KMS-11 (cell line): ENCODE measurements around the gene RNF145.
"Not testable (repeated sequence)": the region's sequence is repeated elsewhere in the genome, so short reads cannot be mapped to it uniquely, and the experiment has no call there.

ENCODE experiments used
- H2AFZ ChIP-seq: fragments of 200-600 bp; sonication (generic); 2 replicates; pipeline ENCODE4 v1.6.1; 2016; ENCODE audit warnings: antibody characterized with exemption, mixed run types, low read depth
- H3K27ac ChIP-seq: fragments of 200-600 bp; sonication (generic); 2 replicates; pipeline ENCODE4 v1.6.1; 2016; ENCODE audit warnings: mild to moderate bottlenecking, mixed run types
- H3K27me3 ChIP-seq: fragments of 200-600 bp; sonication (generic); 2 replicates; pipeline ENCODE4 v1.6.1; 2017; ENCODE audit warnings: mild to moderate bottlenecking, low read depth, mixed run types, moderate library complexity; ENCODE audit not compliant: insufficient read depth
- H3K36me3 ChIP-seq: fragments of 200-600 bp; sonication (generic); 2 replicates; pipeline ENCODE4 v1.6.1; 2017; ENCODE audit warnings: mild to moderate bottlenecking, mixed run types; ENCODE audit not compliant: insufficient read depth
- H3K4me1 ChIP-seq: fragments of 200-600 bp; sonication (generic); 2 replicates; pipeline ENCODE4 v1.6.1; 2016; ENCODE audit warnings: mild to moderate bottlenecking, low read depth, mixed run types; ENCODE audit not compliant: poor library complexity, severe bottlenecking
- H3K4me2 ChIP-seq: fragments of 200-600 bp; sonication (generic); 2 replicates; pipeline ENCODE4 v1.7.0; 2016; ENCODE audit warnings: mild to moderate bottlenecking, mixed run types
- H3K4me3 ChIP-seq: fragments of 200-600 bp; sonication (generic); IDR thresholded peaks from 2 replicates; pipeline ENCODE4 v1.6.1; 2017; ENCODE audit warnings: low read depth, low read length, mixed read lengths; ENCODE audit not compliant: insufficient read depth
- H3K79me2 ChIP-seq: fragments of 200-600 bp; sonication (generic); 2 replicates; pipeline ENCODE4 v1.6.1; 2016; ENCODE audit warnings: low read depth, mixed run types; ENCODE audit not compliant: insufficient read depth
- H3K9ac ChIP-seq: fragments of 200-600 bp; sonication (generic); 2 replicates; pipeline ENCODE4 v1.6.1; 2016; ENCODE audit warnings: mild to moderate bottlenecking, mixed run types
- H4K20me1 ChIP-seq: fragments of 200-600 bp; sonication (generic); 2 replicates; pipeline ENCODE4 v1.6.1; 2016; ENCODE audit warnings: mild to moderate bottlenecking, mixed run types; ENCODE audit not compliant: insufficient read depth
- CTCF ChIP-seq: fragments of 200-600 bp; sonication (generic); conservative IDR thresholded peaks from 2 replicates; pipeline ENCODE4 v1.6.1; 2017; ENCODE audit warnings: low read depth, mild to moderate bottlenecking, antibody characterized with exemption, low read length, moderate library complexity, mixed read lengths

Gene RNF145

GRCh38 chr5:159163027-159163700, 46.2 kb downstream of the RNF145 start:
- Histone ChIP-seq H3K4me2 (no peak overlapping the region), H3K36me3 (no peaks in the 10 kb centered on the region), H3K79me2 (no peaks in the 10 kb centered on the region), H3K27ac (no peak overlapping the region), H4K20me1 (no peaks in the 10 kb centered on the region), H3K27me3 (no peaks in the 10 kb centered on the region), H3K9ac (no peak overlapping the region), H3K4me3 (no peak overlapping the region), H2AFZ (no peak overlapping the region), H3K4me1 (no peaks in the 10 kb centered on the region)
- TF ChIP-seq CTCF = no peak

GRCh38 chr5:159161361-159162214, 47.8 kb downstream of the RNF145 start:
- H3K4me2 ChIP-seq = no peak overlapping the region
- H2AFZ ChIP-seq = no peak overlapping the region
- no peaks in the 10 kb centered on the region for H3K27me3 ChIP-seq
- no peak overlapping the region for H3K27ac ChIP-seq
- no peaks in the 10 kb centered on the region for H3K79me2 ChIP-seq
- H3K4me1 ChIP-seq = peaks cover 6% of the 10 kb centered on the region
- H3K9ac ChIP-seq = no peak overlapping the region
- TF ChIP-seq CTCF = no peak
- no peaks in the 10 kb centered on the region for H4K20me1 ChIP-seq
- H3K36me3 ChIP-seq = no peaks in the 10 kb centered on the region
- no peak overlapping the region for H3K4me3 ChIP-seq

GRCh38 chr5:159158553-159159091, 50.7 kb downstream of the RNF145 start:
- H4K20me1 ChIP-seq, H3K79me2 ChIP-seq, H2AFZ ChIP-seq, H3K4me2 ChIP-seq, H3K4me3 ChIP-seq, H3K9ac ChIP-seq, H3K27me3 ChIP-seq, H3K36me3 ChIP-seq, H3K27ac ChIP-seq: not testable (repeated sequence)
- peaks cover 11% of the 10 kb centered on the region for H3K4me1 ChIP-seq

- H3K4me1 ChIP-seq = peaks cover 11% of the 10 kb centered on the region
- H3K4me2 ChIP-seq = no peak overlapping the region
- no peak overlapping the region for H3K9ac ChIP-seq
- no peaks in the 10 kb centered on the region for H4K20me1 ChIP-seq
- H2AFZ ChIP-seq = no peak overlapping the region
- no peak overlapping the region for H3K4me3 ChIP-seq
- TF ChIP-seq CTCF = no peak
- H3K79me2 ChIP-seq = no peaks in the 10 kb centered on the region
- no peaks in the 10 kb centered on the region for H3K36me3 ChIP-seq
- no peaks in the 10 kb centered on the region for H3K27me3 ChIP-seq
- H3K27ac ChIP-seq = no peak overlapping the region
Observed at GRCh38 chr5:159157552-159157951, 51.8 kb downstream of the RNF145 start.
